Activated CD8-positive, alpha-beta memory T cell treated with anti-CD3 and anti-CD28 coated beads, Interleukin-2, amount 10 ng/mL, durations not matched to agents 7 days and 5 days (primary cell): ENCODE results near the gene CAPN10. TPM values are rescaled to one million over a fixed set of nuclear protein-coding genes. Genes with fewer than 3 reads are reported as not detected.
"Not testable (repeated sequence)": the region's sequence is repeated elsewhere in the genome, so short reads cannot be mapped to it uniquely, and the experiment has no call there.

Experiments
- ATAC-seq: fragments of 150-1000 bp; cut with Tn5 transposase; one replicate; pipeline ENCODE4 v1.10.0; 2021; ENCODE audit warnings: moderate library complexity
- CTCF ChIA-PET: fragments of 350-600 bp; sonication (Branson Sonifier 250); formaldehyde crosslinking; loops from one replicate; lab custom pipeline; 2021; ENCODE audit warnings: antibody characterized with exemption; lab: Charles Lee
- DNase-seq: peaks from one replicate; pipeline ENCODE4 v3.0.0-alpha.2; 2020
- H3K27ac Mint-ChIP-seq: one replicate; pipeline ENCODE4 v1.8.0; 2021; ENCODE audit warnings: mild to moderate bottlenecking, mixed read lengths
- H3K27me3 Mint-ChIP-seq: one replicate; pipeline ENCODE4 v1.8.0; 2021; ENCODE audit warnings: mixed read lengths
- H3K36me3 Mint-ChIP-seq: one replicate; pipeline ENCODE4 v1.8.0; 2021; ENCODE audit warnings: mild to moderate bottlenecking, mixed read lengths
- H3K4me1 Mint-ChIP-seq: one replicate; pipeline ENCODE4 v1.8.0; 2021; ENCODE audit warnings: mixed read lengths
- H3K4me3 Mint-ChIP-seq: one replicate; pipeline ENCODE4 v1.8.0; 2021; ENCODE audit warnings: mild to moderate bottlenecking, moderate library complexity, mixed read lengths
- H3K9me3 Mint-ChIP-seq: one replicate; pipeline ENCODE4 v1.8.0; 2022; ENCODE audit warnings: low read depth, mixed read lengths
- total RNA-seq, 2 experiments: library from RNA; stranded (reverse); gene quantifications; one replicate each; pipeline ENCODE4 v1.2.3, GENCODE V29; 2021

Gene CAPN10
- total RNA-seq, 2 experiments from 2014 or later: 54.0 to 75.8 TPM

GRCh38 chr2:240604939-240605716 is 18.6 kb downstream of the CAPN10 start:
- Mint-ChIP-seq H3K27ac (no peak overlapping the region), H3K36me3 (peaks cover 2% of the 10 kb centered on the region), H3K4me1 (peaks cover 13% of the 10 kb centered on the region), H3K4me3 (no peak overlapping the region), H3K9me3 (no peaks in the 10 kb centered on the region), H3K27me3 (no peaks in the 10 kb centered on the region)
- no peak for DNase-seq
- CTCF ChIA-PET: interaction anchor here (0.8 to 1.4 kb wide), 3 partner anchors 8 to 18 kb away, joined by 3 to 6 read pairs (median 3); partner anchors contain the start of gene CAPN10
- ATAC-seq: no peak

GRCh38 chr2:240605867-240606743 is 19.6 kb downstream of the CAPN10 start:
- Mint-ChIP-seq H3K36me3 (peaks cover 3% of the 10 kb centered on the region), H3K9me3 (no peaks in the 10 kb centered on the region), H3K4me3 (no peak overlapping the region), H3K27ac (no peak overlapping the region), H3K27me3 (no peaks in the 10 kb centered on the region), H3K4me1 (peaks cover 18% of the 10 kb centered on the region)
- ATAC-seq (no peak), DNase-seq (no peak)
- CTCF ChIA-PET: interaction anchor here (0.8 to 1.4 kb wide), 4 partner anchors 9 to 92 kb away, joined by 3 to 6 read pairs (median 3); partner anchors contain the start of gene CAPN10

GRCh38 chr2:240611601-240612210 is 25.2 kb downstream of the CAPN10 start:
- ATAC-seq: peak; percentile 48
- Mint-ChIP-seq H3K27ac (no peak overlapping the region), H3K27me3 (no peaks in the 10 kb centered on the region), H3K36me3 (peaks cover 18% of the 10 kb centered on the region), H3K9me3 (peaks cover 1% of the 10 kb centered on the region), H3K4me1 (peaks cover 42% of the 10 kb centered on the region), H3K4me3 (peak overlapping the region; percentile 49)
- CTCF ChIA-PET: interaction anchor here (0.9 to 4.4 kb wide), 5 partner anchors 10 to 46 kb away, joined by 3 to 25 read pairs (median 12); partner anchors contain the start of genes CAPN10 and GPR35
- DNase-seq: peak; percentile 85

DNA sequence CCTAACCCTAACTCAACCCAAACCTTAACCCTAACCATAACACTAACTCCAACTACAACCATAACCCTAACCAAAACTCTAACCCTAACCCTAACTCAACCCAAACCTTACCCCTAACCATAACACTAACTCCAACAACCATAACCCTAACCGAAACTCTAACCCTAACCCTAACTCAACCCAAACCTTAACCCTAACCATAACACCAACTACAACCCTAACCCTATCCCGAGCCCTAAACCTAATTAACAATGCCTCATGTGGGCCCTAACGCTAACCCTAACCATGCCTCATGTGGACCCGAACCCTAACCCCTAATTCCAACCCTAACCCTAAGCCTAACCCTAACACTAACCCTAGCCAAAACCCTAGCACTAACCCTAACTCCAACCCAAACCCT is 27.2 kb downstream of the CAPN10 start:
- CTCF ChIA-PET: interaction anchor here (2.0 to 4.4 kb wide), 3 partner anchors 8 to 48 kb away, joined by 12 to 27 read pairs (median 25); partner anchors contain the start of gene GPR35
- Mint-ChIP-seq H3K4me1 (peaks cover 47% of the 10 kb centered on the region), H3K27ac (no peak overlapping the region), H3K36me3 (peaks cover 32% of the 10 kb centered on the region), H3K9me3 (peaks cover 5% of the 10 kb centered on the region), H3K27me3 (no peaks in the 10 kb centered on the region), H3K4me3 (no peak overlapping the region)
- ATAC-seq (no peak), DNase-seq (no peak)

DNA sequence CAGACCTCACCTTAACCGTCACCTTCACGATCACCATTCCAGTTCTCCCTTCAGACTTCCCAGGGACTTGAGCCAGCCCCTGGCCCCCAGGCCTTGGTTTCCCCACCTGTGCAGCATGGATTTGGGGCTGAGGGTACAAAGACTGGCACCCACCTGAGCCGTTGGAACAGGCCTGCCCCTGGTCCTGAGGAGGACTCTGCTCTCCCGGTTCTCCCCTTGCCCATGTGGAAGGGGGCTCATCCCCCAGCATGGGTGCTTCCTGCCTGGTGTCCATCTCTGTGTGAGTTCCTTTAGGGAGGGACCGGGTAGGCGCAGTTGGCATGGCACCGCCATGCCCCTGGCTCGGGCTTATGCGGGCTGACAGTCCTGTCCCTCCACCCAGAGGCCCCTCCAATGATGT is 27.9 kb downstream of the CAPN10 start:
- Mint-ChIP-seq H3K9me3 (peaks cover 5% of the 10 kb centered on the region), H3K27ac (no peak overlapping the region), H3K36me3 (peaks cover 37% of the 10 kb centered on the region), H3K4me1 (peaks cover 46% of the 10 kb centered on the region), H3K4me3 (no peak overlapping the region), H3K27me3 (no peaks in the 10 kb centered on the region)
- ATAC-seq (no peak), DNase-seq (no peak)
- CTCF ChIA-PET: no interaction called here

DNA sequence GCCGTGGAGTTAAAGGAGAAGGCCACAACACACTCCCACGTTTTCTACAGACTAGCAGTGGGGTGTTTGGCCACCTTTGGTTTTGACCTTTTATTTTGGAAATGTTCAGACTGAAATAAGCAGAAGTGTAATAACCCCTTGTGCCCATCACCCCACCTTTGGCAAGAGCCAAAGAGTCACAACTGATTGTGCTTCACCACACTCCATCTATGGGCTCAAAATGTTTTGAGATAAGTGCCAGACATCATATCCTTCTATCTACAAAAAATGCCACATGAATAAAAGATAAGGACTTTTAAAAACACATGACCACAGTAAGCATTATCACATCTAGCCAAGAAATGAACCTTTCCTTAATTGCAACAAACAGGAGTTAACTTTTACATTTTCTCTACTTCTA is 28.9 kb downstream of the CAPN10 start:
- no peaks in the 10 kb centered on the region for H3K27me3 Mint-ChIP-seq
- no peak overlapping the region for H3K27ac Mint-ChIP-seq
- CTCF ChIA-PET: interaction anchor here (0.8 kb wide), 1 partner anchor 49 kb away, joined by 3 read pairs; no protein-coding TSS in a partner anchor
- DNase-seq: no peak
- peaks cover 34% of the 10 kb centered on the region for H3K36me3 Mint-ChIP-seq
- ATAC-seq: no peak
- peaks cover 5% of the 10 kb centered on the region for H3K9me3 Mint-ChIP-seq
- H3K4me1 Mint-ChIP-seq: peaks cover 49% of the 10 kb centered on the region
- H3K4me3 Mint-ChIP-seq: no peak overlapping the region

GRCh38 chr2:240615820-240616547 is 29.4 kb downstream of the CAPN10 start:
- H3K27ac Mint-ChIP-seq: no peak overlapping the region
- CTCF ChIA-PET: interaction anchor here (0.8 to 1.6 kb wide), 3 partner anchors 49 to 98 kb away, joined by 3 to 4 read pairs (median 3); no protein-coding TSS in a partner anchor
- no peak overlapping the region for H3K4me3 Mint-ChIP-seq
- no peaks in the 10 kb centered on the region for H3K27me3 Mint-ChIP-seq
- ATAC-seq (no peak), DNase-seq (no peak)
- H3K4me1 Mint-ChIP-seq: peaks cover 50% of the 10 kb centered on the region
- peaks cover 5% of the 10 kb centered on the region for H3K9me3 Mint-ChIP-seq
- peaks cover 34% of the 10 kb centered on the region for H3K36me3 Mint-ChIP-seq

GRCh38 chr2:240616860-240617666 is 30.5 kb downstream of the CAPN10 start:
- Mint-ChIP-seq H3K36me3 (peaks cover 27% of the 10 kb centered on the region), H3K4me1 (peaks cover 49% of the 10 kb centered on the region)
- DNase-seq, H3K4me3 Mint-ChIP-seq, H3K27ac Mint-ChIP-seq, ATAC-seq, H3K9me3 Mint-ChIP-seq, H3K27me3 Mint-ChIP-seq: not testable (repeated sequence)
- CTCF ChIA-PET: interaction anchor here (1.1 to 1.6 kb wide), 6 partner anchors 10 to 103 kb away, joined by 3 to 9 read pairs (median 4); partner anchors contain the start of gene CAPN10

GRCh38 chr2:240618776-240619175 is 32.2 kb downstream of the CAPN10 start:
- no peak for ATAC-seq
- Mint-ChIP-seq H3K27me3 (no peaks in the 10 kb centered on the region), H3K27ac (peak overlapping the region; percentile 43), H3K4me1 (peaks cover 63% of the 10 kb centered on the region), H3K4me3 (no peak overlapping the region), H3K36me3 (peaks cover 27% of the 10 kb centered on the region), H3K9me3 (peaks cover 5% of the 10 kb centered on the region)
- CTCF ChIA-PET: interaction anchor here (1.2 to 2.4 kb wide), 2 partner anchors 10 to 52 kb away, joined by 5 to 6 read pairs; no protein-coding TSS in a partner anchor
- DNase-seq: no peak

DNA sequence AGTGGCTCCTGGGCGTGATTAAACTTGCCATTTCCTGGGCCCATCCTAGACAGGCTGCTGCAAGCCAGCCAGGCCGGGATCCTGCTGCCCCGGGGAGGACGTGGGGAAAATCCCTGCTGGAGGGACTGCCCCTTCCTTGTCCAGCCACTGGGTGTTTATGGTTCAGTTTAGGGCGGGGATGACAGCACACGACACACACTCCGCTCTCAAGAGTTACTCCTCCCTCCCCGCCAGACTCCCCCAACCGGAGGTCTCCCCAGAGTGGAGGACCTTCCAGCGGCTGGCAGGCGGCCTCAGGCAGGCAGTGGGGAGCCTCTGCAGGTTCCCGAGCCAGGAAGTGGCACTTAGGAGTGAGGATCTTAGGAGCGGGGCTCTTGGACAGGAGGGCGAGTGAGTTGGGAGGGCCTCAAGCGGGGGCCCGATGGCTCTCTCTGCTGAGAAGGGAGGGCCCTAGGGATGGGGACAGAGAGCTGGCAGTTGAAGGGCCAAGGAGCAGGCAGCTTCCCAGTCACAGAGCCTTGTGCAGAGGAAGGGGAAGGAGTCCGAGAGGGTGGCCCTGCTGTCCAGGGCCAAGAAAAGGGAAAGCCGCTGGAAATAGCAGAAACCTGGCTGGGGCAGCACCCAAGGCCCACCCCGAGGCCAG is 33.1 kb downstream of the CAPN10 start:
- Mint-ChIP-seq H3K36me3 (peaks cover 27% of the 10 kb centered on the region), H3K4me3 (no peak overlapping the region), H3K27me3 (no peaks in the 10 kb centered on the region), H3K4me1 (peaks cover 71% of the 10 kb centered on the region), H3K27ac (peak overlapping the region; percentile 56), H3K9me3 (peaks cover 5% of the 10 kb centered on the region)
- no peak for ATAC-seq
- CTCF ChIA-PET: interaction anchor here (0.6 to 7.6 kb wide), 4 partner anchors 10 to 54 kb away, joined by 3 to 62 read pairs (median 6); partner anchors contain the start of gene CAPN10
- no peak for DNase-seq

DNA sequence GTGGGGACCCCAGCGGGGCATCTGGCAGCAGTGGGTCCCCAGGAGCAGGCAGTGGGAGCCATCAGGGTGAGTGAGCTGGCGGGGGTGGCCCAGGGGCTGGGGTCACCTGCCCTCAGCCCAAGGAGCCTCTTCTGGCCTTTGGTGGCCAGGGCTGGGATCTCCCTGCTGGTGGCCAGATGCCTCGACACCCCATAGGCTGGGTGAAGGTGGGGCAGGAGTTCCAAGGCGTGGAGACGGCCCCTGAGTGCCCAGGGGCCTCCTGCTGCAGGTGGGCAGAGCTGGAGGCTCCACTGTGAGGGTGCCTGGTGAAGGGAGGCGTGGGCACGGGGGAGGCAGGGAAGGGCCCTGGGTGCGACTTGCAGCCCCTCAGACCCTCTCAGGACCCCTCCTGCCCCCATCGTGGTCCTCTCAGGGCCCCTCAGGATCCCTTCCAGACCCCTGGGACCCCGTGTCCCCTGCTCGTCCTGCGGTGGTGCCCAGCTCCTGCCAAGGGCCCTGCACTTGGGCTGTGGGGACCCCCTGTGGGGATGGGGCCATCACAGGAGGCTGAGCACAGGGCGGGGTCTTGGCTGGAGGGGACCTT is 33.7 kb downstream of the CAPN10 start:
- no peak for ATAC-seq
- Mint-ChIP-seq H3K9me3 (peaks cover 5% of the 10 kb centered on the region), H3K4me1 (peaks cover 73% of the 10 kb centered on the region), H3K27ac (no peak overlapping the region), H3K4me3 (no peak overlapping the region), H3K27me3 (no peaks in the 10 kb centered on the region), H3K36me3 (peaks cover 27% of the 10 kb centered on the region)
- CTCF ChIA-PET: interaction anchor here (0.6 to 7.6 kb wide), 4 partner anchors 7 to 54 kb away, joined by 3 to 62 read pairs (median 16); partner anchors contain the start of gene CAPN10
- DNase-seq: no peak
